B cell (primary cell): ENCODE data around the gene DOCK8. TPM values are rescaled to one million over a fixed set of nuclear protein-coding genes. Genes with fewer than 3 reads are reported as not detected.

Experiments used
- ATAC-seq: fragments of 200-7000 bp; cut with Tn5 transposase; one replicate; pipeline ENCODE4 v1.10.0; 2021; ENCODE audit warnings: low read depth, mild to moderate bottlenecking, moderate number of reproducible peaks, moderate library complexity
- CTCF ChIA-PET: fragments of 350-600 bp; sonication (Branson Sonifier 250); formaldehyde crosslinking; loops from one replicate; lab custom pipeline; 2021; ENCODE audit warnings: antibody characterized with exemption, inconsistent platforms; lab: Charles Lee
- POLR2A ChIA-PET: fragments of 350-600 bp; sonication (Branson Sonifier 250); formaldehyde crosslinking; loops from one replicate; lab custom pipeline; 2021; ENCODE audit warnings: antibody characterized with exemption; lab: Charles Lee
- DNase-seq: peaks from one replicate; pipeline ENCODE4 v3.0.0; 2013
- H2AFZ ChIP-seq: 2 replicates; pipeline ENCODE4 v1.6.1; 2012; ENCODE audit warnings: mild to moderate bottlenecking, low read depth, low read length; ENCODE audit not compliant: insufficient read depth, poor library complexity, severe bottlenecking
- H3K27ac ChIP-seq, 2 donors: 1 replicate in 1 of 2; 2 replicates in 1 of 2; pipeline ENCODE4 v1.5.1; 2012 to 2013; ENCODE audit warnings: low read length in 2 of 2, mild to moderate bottlenecking in 2 of 2, moderate library complexity in 1 of 2
- H3K27me3 ChIP-seq, 4 experiments: fragments of 200-600 bp in 1 of 4; sonication (generic) in 1 of 4; replicated peaks in 1 of 4; 1 replicate in 2 of 4; 2 replicates in 2 of 4; pipeline versions ENCODE4 v1.6.1 to v1.7.0; 2013 to 2016; ENCODE audit warnings: low read length in 3 of 4, mild to moderate bottlenecking in 2 of 4, mixed read lengths in 1 of 4, moderate library complexity in 1 of 4; ENCODE audit not compliant: insufficient read depth in 4 of 4, control insufficient read depth in 3 of 4; ENCODE audit errors: control extremely low read depth in 1 of 4
- H3K36me3 ChIP-seq, 2 experiments: replicated peaks in 1 of 2; 1 replicate in 1 of 2; 2 replicates in 1 of 2; pipeline versions ENCODE4 v1.6.1 to v1.7.1; 2013; ENCODE audit warnings: low read length in 1 of 2; ENCODE audit not compliant: insufficient read depth in 2 of 2, control insufficient read depth in 1 of 2; ENCODE audit errors: control extremely low read depth in 1 of 2, extremely low read depth in 1 of 2
- H3K4me1 ChIP-seq, 2 donors: fragments of 200-600 bp in 1 of 2; sonication (generic) in 1 of 2; 1 replicate in 1 of 2; 2 replicates in 1 of 2; pipeline versions ENCODE4 v1.5.1 to v1.6.1; 2013 to 2017; ENCODE audit warnings: low read length in 2 of 2; ENCODE audit not compliant: control insufficient read depth in 2 of 2, insufficient read depth in 2 of 2
- H3K4me2 ChIP-seq: replicated peaks from 2 replicates; pipeline ENCODE3; 2012; ENCODE audit warnings: mild to moderate bottlenecking, low read depth, low read length; ENCODE audit not compliant: poor library complexity, severe bottlenecking
- H3K4me3 ChIP-seq, 5 experiments: fragments of 200-600 bp in 1 of 5; sonication (generic) in 1 of 5; 1 replicate in 3 of 5; 2 replicates in 2 of 5; pipeline versions ENCODE4 v1.5.1 to v1.7.0; 2011 to 2016; ENCODE audit warnings: low read length in 4 of 5, mild to moderate bottlenecking in 4 of 5, low read depth in 2 of 5, control low read depth in 1 of 5, moderate library complexity in 1 of 5; ENCODE audit not compliant: insufficient read depth in 1 of 5; ENCODE audit errors: control extremely low read depth in 1 of 5, extremely low read depth in 1 of 5
- H3K79me2 ChIP-seq: fragments of 200-600 bp; sonication (generic); one replicate; pipeline ENCODE4 v1.6.0; 2016; ENCODE audit warnings: low read length; ENCODE audit not compliant: control insufficient read depth, insufficient read depth
- H3K9ac ChIP-seq: fragments of 200-600 bp; sonication (generic); 2 replicates; pipeline ENCODE4 v1.6.1; 2017; ENCODE audit warnings: mild to moderate bottlenecking, low read length, moderate library complexity
- H3K9me3 ChIP-seq, 3 donors: one replicate each; pipeline versions ENCODE4 v1.6.1 to v1.7.1; 2013; ENCODE audit warnings: low read length in 2 of 3; ENCODE audit not compliant: control insufficient read depth in 2 of 3, insufficient read depth in 1 of 3; ENCODE audit errors: control extremely low read depth in 1 of 3
- H4K20me1 ChIP-seq: 2 replicates; pipeline ENCODE4 v1.6.0; 2012; ENCODE audit warnings: mild to moderate bottlenecking, low read length; ENCODE audit not compliant: insufficient read depth, control insufficient read depth, poor library complexity, severe bottlenecking
- H3K27ac Mint-ChIP-seq: one replicate; pipeline ENCODE4 v1.8.0; 2021; ENCODE audit warnings: mixed read lengths
- H3K27me3 Mint-ChIP-seq: one replicate; pipeline ENCODE4 v1.8.0; 2021; ENCODE audit warnings: mixed read lengths
- H3K4me1 Mint-ChIP-seq: one replicate; pipeline ENCODE4 v1.8.0; 2021; ENCODE audit warnings: mixed read lengths
- H3K4me3 Mint-ChIP-seq: one replicate; pipeline ENCODE4 v1.8.0; 2021; ENCODE audit warnings: mixed read lengths
- H3K9me3 Mint-ChIP-seq: one replicate; pipeline ENCODE4 v1.8.0; 2022; ENCODE audit warnings: mixed read lengths; ENCODE audit not compliant: insufficient read depth
- EZH2 ChIP-seq: IDR thresholded peaks from 2 replicates; pipeline ENCODE4 v1.6.1; 2012; ENCODE audit warnings: borderline replicate concordance, low read depth, mild to moderate bottlenecking, moderate library complexity, low read length; ENCODE audit not compliant: insufficient read depth, poor library complexity, severe bottlenecking
- WGBS: methylation state at CpG from one replicate; pipeline ENCODE4 v1.1.5; 2013; ENCODE audit warnings: missing lambda C conversion rate; ENCODE audit not compliant: insufficient coverage; 5-methylcytosine and 5-hydroxymethylcytosine counted together
- intact Hi-C: fragments of 100-400 bp; cut with micrococcal nuclease; formaldehyde crosslinking; loops from one replicate; pipeline ENCODE4 v1.10.0; 2022
- polyA plus RNA-seq: library from polyadenylated mRNA; depleted of rRNA; stranded (reverse); fragments of >200 nt; gene quantifications from 2 replicates; pipeline ENCODE4 v1.2.3, GENCODE V29; 2012
- total RNA-seq, 2 donors: library from RNA; stranded (reverse); fragments of 120-200 nt in 1 of 2; gene quantifications; 1 replicate in 1 of 2; 2 replicates in 1 of 2; pipeline versions ENCODE4 v1.2.3 to v1.2.4, GENCODE V29; 2013 to 2022
- TF ChIP-seq, protein P1 (sequence below): fragments of 200-600 bp; IDR thresholded peaks from one replicate; pipeline ENCODE4 v1.8.0; 2022; ENCODE audit warnings: antibody characterized with exemption, mild to moderate bottlenecking

The DOCK8 gene
- total and polyA plus RNA-seq, 2 donors (not counting 1 experiment from before 2014, with no cell fraction given): 47.6 to 288 TPM

DNA sequence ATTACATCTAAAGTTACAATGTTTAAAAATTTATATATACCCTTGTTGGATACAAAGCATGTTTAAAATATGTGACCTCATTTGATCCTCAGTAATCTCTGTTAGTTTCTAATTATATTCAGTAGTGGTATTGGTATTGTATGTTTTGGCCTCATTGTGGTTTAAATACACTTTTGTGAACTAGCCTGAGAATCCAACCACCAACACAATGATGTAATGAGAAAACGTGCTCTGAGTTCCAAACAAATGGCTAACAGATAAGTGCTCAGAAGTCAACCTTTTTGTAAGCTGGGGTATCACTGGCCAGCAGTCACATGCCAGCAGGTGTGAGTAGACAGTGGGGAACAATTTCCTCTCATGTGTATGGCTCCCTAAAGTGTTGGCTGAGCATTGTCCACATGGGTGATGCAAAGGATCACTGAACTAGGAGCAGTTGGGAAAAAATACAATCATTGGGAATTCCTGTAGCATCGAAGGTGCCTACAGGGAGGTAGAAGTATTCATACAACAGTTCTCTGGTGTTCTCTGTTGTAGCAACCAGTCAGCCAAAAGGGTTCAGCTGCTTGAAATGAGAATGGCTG is 56.1 kb downstream of the DOCK8 start:
- Mint-ChIP-seq H3K9me3 (no peaks in the 10 kb centered on the region), H3K27me3 (no peaks in the 10 kb centered on the region), H3K27ac (peak overlapping the region; percentile 68), H3K4me1 (peaks cover 43% of the 10 kb centered on the region), H3K4me3 (no peak overlapping the region)
- no peak overlapping the region for H3K4me3 ChIP-seq
- H3K27ac ChIP-seq: peak overlapping the region in 1 of 2 donors; percentile 94
- no peak overlapping the region for H3K4me2 ChIP-seq
- H4K20me1 ChIP-seq: no peaks in the 10 kb centered on the region
- no peak overlapping the region for H3K9ac ChIP-seq
- peaks cover 63% of the 10 kb centered on the region for H3K79me2 ChIP-seq
- H2AFZ ChIP-seq: no peak overlapping the region
- DNase-seq (no peak), ATAC-seq (no peak)
- intact Hi-C loops: loop anchor here (5.0 kb wide), 1 partner anchor 93 kb away; the partner anchor contains the start of gene ZNG1A
- no peaks in the 10 kb centered on the region for H3K27me3 ChIP-seq
- POLR2A ChIA-PET: no interaction called here
- H3K4me1 ChIP-seq: peaks cover 27 to 39% of the 10 kb centered on the region in 2 donors
- WGBS: 100% methylated on average over 1 of the region's 2 CpGs
- CTCF ChIA-PET: interaction anchor here (2.1 kb wide), 1 partner anchor 27 kb away, joined by 5 read pairs; no protein-coding TSS in a partner anchor
- H3K9me3 ChIP-seq: no peaks in the 10 kb centered on the region
- TF ChIP-seq, protein P1, sequence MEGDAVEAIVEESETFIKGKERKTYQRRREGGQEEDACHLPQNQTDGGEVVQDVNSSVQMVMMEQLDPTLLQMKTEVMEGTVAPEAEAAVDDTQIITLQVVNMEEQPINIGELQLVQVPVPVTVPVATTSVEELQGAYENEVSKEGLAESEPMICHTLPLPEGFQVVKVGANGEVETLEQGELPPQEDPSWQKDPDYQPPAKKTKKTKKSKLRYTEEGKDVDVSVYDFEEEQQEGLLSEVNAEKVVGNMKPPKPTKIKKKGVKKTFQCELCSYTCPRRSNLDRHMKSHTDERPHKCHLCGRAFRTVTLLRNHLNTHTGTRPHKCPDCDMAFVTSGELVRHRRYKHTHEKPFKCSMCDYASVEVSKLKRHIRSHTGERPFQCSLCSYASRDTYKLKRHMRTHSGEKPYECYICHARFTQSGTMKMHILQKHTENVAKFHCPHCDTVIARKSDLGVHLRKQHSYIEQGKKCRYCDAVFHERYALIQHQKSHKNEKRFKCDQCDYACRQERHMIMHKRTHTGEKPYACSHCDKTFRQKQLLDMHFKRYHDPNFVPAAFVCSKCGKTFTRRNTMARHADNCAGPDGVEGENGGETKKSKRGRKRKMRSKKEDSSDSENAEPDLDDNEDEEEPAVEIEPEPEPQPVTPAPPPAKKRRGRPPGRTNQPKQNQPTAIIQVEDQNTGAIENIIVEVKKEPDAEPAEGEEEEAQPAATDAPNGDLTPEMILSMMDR: no peak
- no peak for TF ChIP-seq EZH2
- peaks cover 0 to 10% of the 10 kb centered on the region in 2 experiments for H3K36me3 ChIP-seq
